HTR-8/SVneo (cell line): ENCODE measurements around the gene IGF2R.

ENCODE experiments used
- DNase-seq: peaks from one replicate; pipeline ENCODE4 v3.0.0; 2011; ENCODE audit warnings: low spot score, mixed read lengths; ENCODE audit not compliant: insufficient read length
- FAIRE-seq: peaks from 2 replicates; lab custom pipeline; 2011; peaks lifted over from hg19 to GRCh38; lab: Jason Lieb, UNC

The IGF2R gene

GRCh38 chr6:159973951-159974350, 5.1 kb downstream of the IGF2R start:
- DNase-seq (peak; percentile 54), FAIRE-seq (no peak)

- no peak for FAIRE-seq
- no peak for DNase-seq
Observed at GRCh38 chr6:159974932-159975331, 6.0 kb downstream of the IGF2R start.

- DNase-seq (no peak), FAIRE-seq (no peak)
Observed at GRCh38 chr6:159976686-159977254, 7.9 kb downstream of the IGF2R start.

GRCh38 chr6:159977255-159977903, 8.5 kb downstream of the IGF2R start:
- DNase-seq (no peak), FAIRE-seq (no peak)

GRCh38 chr6:159977904-159978268, 9.0 kb downstream of the IGF2R start:
- DNase-seq (no peak), FAIRE-seq (no peak)

GRCh38 chr6:159978291-159979135, 9.6 kb downstream of the IGF2R start:
- DNase-seq, result no peak
- FAIRE-seq, result no peak

GRCh38 chr6:159979136-159979874, 10.4 kb downstream of the IGF2R start:
- FAIRE-seq, result no peak
- DNase-seq, result no peak

GRCh38 chr6:159980474-159980873, 11.6 kb downstream of the IGF2R start:
- no peak for FAIRE-seq
- no peak for DNase-seq

- DNase-seq, result no peak
- FAIRE-seq, result no peak
Observed at GRCh38 chr6:159981071-159981402, 12.2 kb downstream of the IGF2R start.

GRCh38 chr6:159981403-159982245, 12.7 kb downstream of the IGF2R start:
- no peak for FAIRE-seq

GRCh38 chr6:159982731-159983506, 14.0 kb downstream of the IGF2R start:
- no peak for FAIRE-seq
- DNase-seq, result no peak

More at GRCh38 chr6:159981403-159982245, 12.7 kb downstream of the IGF2R start:
- no peak for DNase-seq

- FAIRE-seq (no peak), DNase-seq (no peak)
Observed at GRCh38 chr6:159983641-159984080, 14.8 kb downstream of the IGF2R start.

GRCh38 chr6:159984268-159984786, 15.4 kb downstream of the IGF2R start:
- no peak for FAIRE-seq

GRCh38 chr6:159985296-159985945, 16.5 kb downstream of the IGF2R start:
- FAIRE-seq (no peak), DNase-seq (no peak)

More at GRCh38 chr6:159984268-159984786, 15.4 kb downstream of the IGF2R start:
- no peak for DNase-seq

- FAIRE-seq, result no peak
- DNase-seq, result peak; percentile 23
Observed at GRCh38 chr6:159988983-159989454, 20.1 kb downstream of the IGF2R start.

- DNase-seq, result no peak
- no peak for FAIRE-seq
Observed at GRCh38 chr6:159989492-159990480, 20.9 kb downstream of the IGF2R start.

GRCh38 chr6:159992366-159992765, 23.5 kb downstream of the IGF2R start:
- DNase-seq (no peak), FAIRE-seq (no peak)
